GM12878 (cell line): Measurements from ENCODE around the gene ANKDD1B. TPM values are rescaled to one million over a fixed set of nuclear protein-coding genes. Genes with fewer than 3 reads are reported as not detected.

Experiments
- ATAC-seq: fragments of 200-7000 bp; cut with Tn5 transposase; 3 replicates; pipeline ENCODE4 v1.9.1; 2020; ENCODE audit warnings: mild to moderate bottlenecking, moderate library complexity
- BruUV-seq: library from RNA; stranded (reverse); fragments of 400-500 nt; replicated peaks from 2 replicates; lab custom pipeline; 2021; lab: Mats Ljungman, UMichigan
- CTCF ChIA-PET: fragments of 300-600 bp; sonication (Branson Sonifier 250); formaldehyde crosslinking; extraction: SDS; loops from one replicate; lab custom pipeline; 2021; ENCODE audit warnings: inconsistent platforms; lab: Yijun Ruan, JAX
- POLR2A ChIA-PET: fragments of 350-600 bp; formaldehyde crosslinking; extraction: SDS; loops from one replicate; lab custom pipeline; 2021; ENCODE audit warnings: inconsistent platforms; lab: Charles Lee
- RAD21 ChIA-PET: fragments of 300-600 bp; sonication (Branson Sonifier 250); formaldehyde crosslinking; loops from one replicate; lab custom pipeline; 2023; ENCODE audit warnings: antibody characterized with exemption; ENCODE audit not compliant: unreplicated experiment; lab: Charles Lee
- SMC1A ChIA-PET: fragments of 300-600 bp; sonication (Branson Sonifier 250); formaldehyde crosslinking; loops from one replicate; lab custom pipeline; 2023; ENCODE audit not compliant: unreplicated experiment, uncharacterized antibody; lab: Charles Lee
- DNase-seq: peaks from one replicate; pipeline ENCODE4 v3.0.0-alpha.2; 2011; ENCODE audit warnings: low read depth, low spot score
- FAIRE-seq: peaks from 3 replicates; lab custom pipeline; 2011; peaks lifted over from hg19 to GRCh38; lab: Jason Lieb, UNC
- H2AFZ ChIP-seq: 2 replicates; pipeline ENCODE4 v1.6.0; 2011; ENCODE audit warnings: low read depth, low read length, control low read depth; ENCODE audit not compliant: control insufficient read depth
- H3K27ac ChIP-seq: 2 replicates; pipeline ENCODE4 v1.5.1; 2011; ENCODE audit warnings: control low read depth; ENCODE audit not compliant: control insufficient read depth, insufficient read depth
- H3K27me3 ChIP-seq, 2 experiments: replicated peaks in 1 of 2; 2 replicates each; pipeline versions ENCODE4 v1.6.0 to v1.6.1; 2011; ENCODE audit warnings: low read length in 1 of 2; ENCODE audit not compliant: control insufficient read depth in 2 of 2, insufficient read depth in 2 of 2
- H3K36me3 ChIP-seq, 2 experiments: 2 replicates each; pipeline ENCODE4 v1.5.1; 2011; ENCODE audit warnings: low read length in 1 of 2; ENCODE audit not compliant: control insufficient read depth in 2 of 2, insufficient read depth in 2 of 2
- H3K4me1 ChIP-seq: 2 replicates; pipeline ENCODE4 v1.6.1; 2011; ENCODE audit warnings: mild to moderate bottlenecking, low read length, moderate library complexity, mixed read lengths; ENCODE audit not compliant: control insufficient read depth, insufficient read depth
- H3K4me2 ChIP-seq: 2 replicates; pipeline ENCODE4 v1.6.0; 2011; ENCODE audit warnings: control low read depth; ENCODE audit not compliant: control insufficient read depth, insufficient read depth
- H3K4me3 ChIP-seq: fragments of 200-600 bp; sonication (generic); 2 replicates; pipeline ENCODE4 v1.5.1; 2016
- H3K79me2 ChIP-seq: 2 replicates; pipeline ENCODE4 v1.6.0; 2011; ENCODE audit warnings: low read length; ENCODE audit not compliant: control insufficient read depth, insufficient read depth
- H3K9ac ChIP-seq: 2 replicates; pipeline ENCODE4 v1.8.0; 2011; ENCODE audit warnings: low read length, control low read depth, mixed read lengths; ENCODE audit not compliant: control insufficient read depth, insufficient read depth
- H3K9me3 ChIP-seq: replicated peaks from 3 replicates; pipeline ENCODE4 v1.5.1; 2011; ENCODE audit warnings: mild to moderate bottlenecking, low read length; ENCODE audit not compliant: control insufficient read depth, insufficient read depth
- H4K20me1 ChIP-seq: 2 replicates; pipeline ENCODE4 v1.6.0; 2011; ENCODE audit not compliant: control insufficient read depth, insufficient read depth
- BCL11A ChIP-seq: IDR thresholded peaks from 2 replicates; pipeline ENCODE4 v1.6.1; 2011; ENCODE audit warnings: low read depth, low read length
- BCL3 ChIP-seq: IDR thresholded peaks from 2 replicates; pipeline ENCODE4 v1.6.1; 2011; ENCODE audit warnings: borderline replicate concordance, low read depth, mild to moderate bottlenecking, moderate library complexity, low read length; ENCODE audit not compliant: insufficient read depth, poor library complexity, severe bottlenecking
- CREB1 ChIP-seq: IDR thresholded peaks from 2 replicates; pipeline ENCODE4 v1.6.1; 2012; ENCODE audit warnings: low read depth, mild to moderate bottlenecking, inconsistent platforms
- DPF2 ChIP-seq: fragments of 450-650 bp; IDR thresholded peaks from 2 replicates; pipeline ENCODE4 v1.6.1; 2017; ENCODE audit warnings: mild to moderate bottlenecking
- HDGF ChIP-seq: fragments of 450-650 bp; IDR thresholded peaks from 2 replicates; pipeline ENCODE4 v1.6.1; 2016; ENCODE audit warnings: antibody characterized with exemption
- JUND ChIP-seq: IDR thresholded peaks from 2 replicates; pipeline ENCODE4 v1.6.1; 2012; ENCODE audit warnings: low read depth, mild to moderate bottlenecking, low read length, improper control_type of control experiment, moderate library complexity
- NFIC ChIP-seq: IDR thresholded peaks from 2 replicates; pipeline ENCODE4 v1.6.1; 2012; ENCODE audit warnings: low read depth, mild to moderate bottlenecking, inconsistent platforms, low read length, moderate library complexity
- NFXL1 ChIP-seq: fragments of 450-650 bp; IDR thresholded peaks from 2 replicates; pipeline ENCODE4 v1.6.1; 2017; ENCODE audit warnings: antibody characterized with exemption, mild to moderate bottlenecking, borderline replicate concordance
- NFYB ChIP-seq: IDR thresholded peaks from 2 replicates; pipeline ENCODE4 v1.6.1; 2011; ENCODE audit warnings: low read depth, mild to moderate bottlenecking, low read length, improper control_type of control experiment, moderate library complexity; ENCODE audit not compliant: insufficient read depth
- NR2C2 ChIP-seq: IDR thresholded peaks from 2 replicates; pipeline ENCODE4 v1.6.1; 2011; ENCODE audit warnings: borderline replicate concordance, low read depth; ENCODE audit not compliant: control insufficient read depth, insufficient read length
- RAD21 ChIP-seq: IDR thresholded peaks from 2 replicates; pipeline ENCODE4 v1.6.1; 2011; ENCODE audit warnings: mild to moderate bottlenecking, low read depth, low read length, moderate library complexity; ENCODE audit not compliant: insufficient read depth
- RBBP5 ChIP-seq: fragments of 200-600 bp; sonication (generic); conservative IDR thresholded peaks from 2 replicates; pipeline ENCODE4 v1.6.1; 2016
- SREBF2 ChIP-seq: IDR thresholded peaks from 2 replicates; pipeline ENCODE4 v1.6.1; 2012; ENCODE audit warnings: mild to moderate bottlenecking, low read length
- TCF3 ChIP-seq: IDR thresholded peaks from 2 replicates; pipeline ENCODE4 v1.6.1; 2012; ENCODE audit warnings: low read depth, mild to moderate bottlenecking, low read length, borderline replicate concordance; ENCODE audit not compliant: insufficient read depth
- ZBED1 ChIP-seq: IDR thresholded peaks from 2 replicates; pipeline ENCODE4 v1.6.1; 2016; ENCODE audit warnings: borderline replicate concordance
- WGBS: methylation state at CpG from one replicate; pipeline ENCODE4 v1.1.6; 2016; ENCODE audit warnings: low lambda C conversion rate; ENCODE audit not compliant: insufficient replicate concordance, insufficient coverage; ENCODE audit errors: missing lambda C conversion rate; 5-methylcytosine and 5-hydroxymethylcytosine counted together
- in situ Hi-C: fragments of 300-500 bp; cut with MboI; formaldehyde crosslinking; loops from 9 replicates; pipeline ENCODE4 v1.14.3; 2018; ENCODE audit warnings: mixed read lengths
- intact Hi-C: fragments of 100-400 bp; cut with micrococcal nuclease; formaldehyde crosslinking; loops from one replicate; pipeline ENCODE4 v1.14.2; 2022; ENCODE audit not compliant: unreplicated experiment
- polyA plus RNA-seq, 11 experiments: library from polyadenylated mRNA; depleted of rRNA in 4 of 11; unstranded in 6 of 11; stranded (reverse) in 5 of 11; fragments of >200 nt; fragmentation: Nextera tagmentation in 4 of 11; fragmentation: Illumina TruSeq in 1 of 11; extraction: Ambion mirVana in 4 of 11; extraction: Trizol in 1 of 11; gene quantifications; 1 replicate in 1 of 11; 2 replicates in 10 of 11; pipeline versions ENCODE4 v1.2.1 to v1.2.3, GENCODE V29; 2011 to 2016; ENCODE audit warnings: inconsistent platforms in 2 of 11, missing spikeins in 2 of 11, low read depth in 1 of 11
- total RNA-seq, 4 experiments: library from RNA; depleted of rRNA in 3 of 4; stranded (reverse); fragments of >200 nt in 3 of 4; fragmentation: Illumina TruSeq in 1 of 4; extraction: Trizol in 1 of 4; gene quantifications; 2 replicates each; pipeline versions ENCODE4 v1.2.1 to v1.2.3, GENCODE V29; 2013 to 2021
- TF ChIP-seq, protein P1 (sequence below): IDR thresholded peaks from 2 replicates; pipeline ENCODE4 v1.6.1; 2012; ENCODE audit warnings: low read depth, low read length, improper control_type of control experiment
- TF ChIP-seq, protein P2 (sequence below): IDR thresholded peaks from 2 replicates; pipeline ENCODE4 v1.6.1; 2011; ENCODE audit warnings: borderline replicate concordance, low read depth, mild to moderate bottlenecking, moderate library complexity, mixed read lengths, low read length; ENCODE audit not compliant: insufficient read depth; ENCODE audit errors: extremely low read length

The ANKDD1B gene
- total and polyA plus RNA-seq, 10 of the 15 experiments (the other 5 are each of a cell fraction or from before 2014, with no cell fraction given), result 0.34 to 2.4 (median 0.80) TPM

- peaks cover 1 to 9% of the 10 kb centered on the region in 2 experiments; a peak in 2 of 4 replicates for H3K36me3 ChIP-seq
- no peak overlapping the region for H3K4me2 ChIP-seq
- H3K4me1 ChIP-seq, result peaks cover 5% of the 10 kb centered on the region; the same call in 1 of the 2 replicates
- peaks cover 7% of the 10 kb centered on the region for H3K79me2 ChIP-seq
- BruUV-seq, result no TSS peak
- DNase-seq (no peak), ATAC-seq (no peak; the same call in 2 of the 3 replicates), FAIRE-seq (peak; percentile 64)
- no peaks in the 10 kb centered on the region for H4K20me1 ChIP-seq
- no peak overlapping the region for H2AFZ ChIP-seq
- 100% methylated on average over 3 of the region's 3 CpGs for WGBS
- intact Hi-C loops, result no loop called here
- no peak overlapping the region for H3K4me3 ChIP-seq
- no peak overlapping the region for H3K9ac ChIP-seq
- no peak overlapping the region for H3K27ac ChIP-seq
- ChIA-PET CTCF (interaction anchor here (1.0 kb wide), 1 partner anchor 14 kb away, joined by 3 read pairs; no protein-coding TSS in a partner anchor), RAD21 (interaction anchor here (1.5 kb wide), 1 partner anchor 37 kb away, joined by 4 read pairs; no protein-coding TSS in a partner anchor), POLR2A (interaction anchor here (1.7 kb wide), 1 partner anchor 10 kb away, joined by 4 read pairs; the partner anchor contains the start of gene POC5), SMC1A (interaction anchor here (0.8 to 2.5 kb wide), 4 partner anchors 10 to 368 kb away, joined by 3 to 6 read pairs (median 4); partner anchors contain the start of gene POC5)
- TF ChIP-seq RBBP5, result no peak
- TF ChIP-seq BCL3, result no peak
- no peak for TF ChIP-seq TCF3
- no peak for TF ChIP-seq BCL11A
- no peak for TF ChIP-seq DPF2
- TF ChIP-seq NFIC, result no peak
- no peak for TF ChIP-seq NR2C2
- TF ChIP-seq NFXL1, result no peak
- TF ChIP-seq, protein P1, sequence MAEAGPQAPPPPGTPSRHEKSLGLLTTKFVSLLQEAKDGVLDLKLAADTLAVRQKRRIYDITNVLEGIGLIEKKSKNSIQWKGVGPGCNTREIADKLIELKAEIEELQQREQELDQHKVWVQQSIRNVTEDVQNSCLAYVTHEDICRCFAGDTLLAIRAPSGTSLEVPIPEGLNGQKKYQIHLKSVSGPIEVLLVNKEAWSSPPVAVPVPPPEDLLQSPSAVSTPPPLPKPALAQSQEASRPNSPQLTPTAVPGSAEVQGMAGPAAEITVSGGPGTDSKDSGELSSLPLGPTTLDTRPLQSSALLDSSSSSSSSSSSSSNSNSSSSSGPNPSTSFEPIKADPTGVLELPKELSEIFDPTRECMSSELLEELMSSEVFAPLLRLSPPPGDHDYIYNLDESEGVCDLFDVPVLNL, result no peak
- no peak for TF ChIP-seq SREBF2
- no peak for TF ChIP-seq CREB1
- TF ChIP-seq HDGF, result no peak
- no peak for TF ChIP-seq ZBED1
- no peak for TF ChIP-seq JUND
- TF ChIP-seq, protein P2, sequence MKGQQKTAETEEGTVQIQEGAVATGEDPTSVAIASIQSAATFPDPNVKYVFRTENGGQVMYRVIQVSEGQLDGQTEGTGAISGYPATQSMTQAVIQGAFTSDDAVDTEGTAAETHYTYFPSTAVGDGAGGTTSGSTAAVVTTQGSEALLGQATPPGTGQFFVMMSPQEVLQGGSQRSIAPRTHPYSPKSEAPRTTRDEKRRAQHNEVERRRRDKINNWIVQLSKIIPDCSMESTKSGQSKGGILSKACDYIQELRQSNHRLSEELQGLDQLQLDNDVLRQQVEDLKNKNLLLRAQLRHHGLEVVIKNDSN, result no peak
- no peak for TF ChIP-seq RAD21
- TF ChIP-seq NFYB, result no peak
- no peaks in the 10 kb centered on the region; the same call in 2 of the 3 replicates for H3K9me3 ChIP-seq
- H3K27me3 ChIP-seq, result no peaks in the 10 kb centered on the region
- in situ Hi-C loops, result no loop called here
These were observed 95.5 kb downstream of the ANKDD1B start for GRCh38 chr5:75706775-75707174.
